Measurements from ENCODE around the gene TNFRSF21. TPM values are rescaled to one million over a fixed set of nuclear protein-coding genes. Genes with fewer than 3 reads are reported as not detected.

Gene TNFRSF21
- total RNA-seq, 2 experiments from 2014 or later, result 28.1 to 36.5 TPM

DNA sequence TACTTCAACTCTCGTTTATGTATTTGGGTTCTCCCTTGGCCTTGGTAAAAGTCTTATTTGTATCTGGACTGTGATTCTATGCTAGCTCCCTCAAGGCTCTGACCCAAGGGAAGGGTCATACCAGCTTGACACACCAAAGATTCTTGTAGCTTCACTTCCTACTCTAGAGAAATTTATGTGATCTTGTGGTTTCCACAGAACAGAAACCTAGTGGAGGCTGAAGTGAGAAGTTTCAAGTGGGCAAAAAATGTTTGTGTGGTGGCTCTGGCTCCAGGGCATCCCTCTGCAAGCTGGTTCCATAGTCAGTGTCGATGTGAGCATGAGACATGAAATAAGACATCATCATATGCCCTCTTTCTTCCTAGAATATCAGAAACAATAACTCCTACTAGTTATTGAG is 48.1 kb upstream of the TNFRSF21 start:
- ChIA-PET POLR2A (interaction anchor here (0.6 to 4.7 kb wide), 15 partner anchors 10 to 135 kb away, joined by 3 to 28 read pairs (median 3); partner anchors contain the start of gene CD2AP), CTCF (ENCODE audit: unreplicated experiment) (interaction anchor here (1.1 to 1.7 kb wide), 3 partner anchors 10 to 260 kb away, joined by 3 to 5 read pairs (median 4); no protein-coding TSS in a partner anchor)
- peak; percentile 59 for DNase-seq (ENCODE audit: low spot score)
- H3K27ac ChIP-seq (ENCODE audit: low read depth, low read length, poor library complexity, severe bottlenecking), result peak overlapping the region; percentile 98
- no TSS peak for BruUV-seq (replicated peaks)
- no peak for TF ChIP-seq EZH2phosphoT487 (IDR thresholded peaks at IDR 0.05; ENCODE audit: borderline replicate concordance, low read depth, low read length)
- no peak for TF ChIP-seq CTCF (conservative IDR thresholded peaks at IDR 0.05; ENCODE audit: low read length)
- H3K9me2 ChIP-seq (ENCODE audit: insufficient read depth, low read length), result no peaks in the 10 kb centered on the region
- peak overlapping the region; percentile 66 for H3K4me2 ChIP-seq (ENCODE audit: low read length)
- H2AFZ ChIP-seq (ENCODE audit: low read length), result peak overlapping the region; percentile 85
- no peaks in the 10 kb centered on the region for H4K20me1 ChIP-seq (ENCODE audit: insufficient read depth, low read length)
- no peaks in the 10 kb centered on the region for H3K79me2 ChIP-seq (ENCODE audit: insufficient read depth, low read depth, low read length)
- peak overlapping the region; percentile 7 for H3K4me3 ChIP-seq (ENCODE audit: low read depth, low read length, poor library complexity, severe bottlenecking)
- intact Hi-C loops (cut with micrococcal nuclease; ENCODE audit: unreplicated experiment), result loop anchor here (10.0 kb wide), 1 partner anchor 723 kb away; no protein-coding TSS in a partner anchor
- H3K36me3 ChIP-seq (ENCODE audit: insufficient read depth, low read length), result no peaks in the 10 kb centered on the region; the same call in 1 of the 2 replicates
- H3K4me1 ChIP-seq (ENCODE audit: insufficient read depth, low read length, poor library complexity, severe bottlenecking), result peaks cover 78% of the 10 kb centered on the region
- no peaks in the 10 kb centered on the region for H3K9me3 ChIP-seq (ENCODE audit: low read length)

- Histone ChIP-seq H3K9me2 (ENCODE audit: insufficient read depth, low read length) (no peaks in the 10 kb centered on the region), H3K9me3 (ENCODE audit: low read length) (no peaks in the 10 kb centered on the region; the same call in 1 of the 2 replicates), H3K36me3 (ENCODE audit: insufficient read depth, low read length) (peaks cover 3% of the 10 kb centered on the region; the same call in 1 of the 2 replicates), H2AFZ (ENCODE audit: low read length) (peak overlapping the region; percentile 44; the same call in 1 of the 2 replicates), H3K4me2 (ENCODE audit: low read length) (no peak overlapping the region), H3K4me3 (ENCODE audit: low read depth, low read length, poor library complexity, severe bottlenecking) (no peak overlapping the region), H3K79me2 (ENCODE audit: insufficient read depth, low read depth, low read length) (no peaks in the 10 kb centered on the region), H4K20me1 (ENCODE audit: insufficient read depth, low read length) (no peaks in the 10 kb centered on the region), H3K27ac (ENCODE audit: low read depth, low read length, poor library complexity, severe bottlenecking) (no peak overlapping the region), H3K4me1 (ENCODE audit: insufficient read depth, low read length, poor library complexity, severe bottlenecking) (peaks cover 55% of the 10 kb centered on the region)
- no peak for DNase-seq (ENCODE audit: low spot score)
- ChIA-PET CTCF (ENCODE audit: unreplicated experiment) (interaction anchor here (1.6 kb wide), 1 partner anchor 19 kb away, joined by 4 read pairs; no protein-coding TSS in a partner anchor), POLR2A (interaction anchor here (0.5 to 4.7 kb wide), 10 partner anchors 8 to 1513 kb away, joined by 3 to 28 read pairs (median 5); no protein-coding TSS in a partner anchor)
- no TSS peak for BruUV-seq (replicated peaks)
- intact Hi-C loops (cut with micrococcal nuclease; ENCODE audit: unreplicated experiment), result loop anchor here (10.0 kb wide), 1 partner anchor 721 kb away; no protein-coding TSS in a partner anchor
- no peak for TF ChIP-seq EZH2phosphoT487 (IDR thresholded peaks at IDR 0.05; ENCODE audit: borderline replicate concordance, low read depth, low read length)
- TF ChIP-seq CTCF (conservative IDR thresholded peaks at IDR 0.05; ENCODE audit: low read length), result 0 out of 2 replicates have a peak, but pooled peaks have one; percentile 6
These were observed 45.8 kb upstream of the TNFRSF21 start for GRCh38 chr6:47355496-47355895.

DNA sequence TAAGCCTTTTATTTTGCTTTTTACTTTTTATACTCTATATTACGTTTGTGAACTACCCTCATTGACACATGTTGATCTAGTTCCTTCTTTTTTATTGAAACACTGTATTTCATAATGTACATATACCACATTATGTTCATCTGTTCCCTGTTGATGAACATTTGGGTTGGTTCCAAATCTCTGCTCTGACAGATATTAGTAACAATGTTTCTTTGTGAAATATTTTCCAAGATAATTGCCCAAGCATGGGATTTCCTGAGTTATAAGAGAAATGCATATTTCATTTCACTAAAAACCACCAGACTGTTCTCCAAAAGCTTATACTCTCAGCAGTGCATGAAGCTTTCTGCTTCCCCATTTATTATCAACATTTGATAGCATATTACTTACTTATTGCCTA is 44.2 kb upstream of the TNFRSF21 start:
- Histone ChIP-seq H4K20me1 (ENCODE audit: insufficient read depth, low read length) (no peaks in the 10 kb centered on the region), H3K4me2 (ENCODE audit: low read length) (no peak overlapping the region), H3K9me3 (ENCODE audit: low read length) (no peaks in the 10 kb centered on the region; the same call in 1 of the 2 replicates), H3K79me2 (ENCODE audit: insufficient read depth, low read depth, low read length) (no peaks in the 10 kb centered on the region), H3K27ac (ENCODE audit: low read depth, low read length, poor library complexity, severe bottlenecking) (no peak overlapping the region), H3K4me1 (ENCODE audit: insufficient read depth, low read length, poor library complexity, severe bottlenecking) (peaks cover 38% of the 10 kb centered on the region), H3K9me2 (ENCODE audit: insufficient read depth, low read length) (no peaks in the 10 kb centered on the region), H3K4me3 (ENCODE audit: low read depth, low read length, poor library complexity, severe bottlenecking) (no peak overlapping the region), H2AFZ (ENCODE audit: low read length) (no peak overlapping the region; the same call in 1 of the 2 replicates), H3K36me3 (ENCODE audit: insufficient read depth, low read length) (peaks cover 3% of the 10 kb centered on the region; the same call in 1 of the 2 replicates)
- POLR2A ChIA-PET, result interaction anchor here (0.5 to 3.3 kb wide), 5 partner anchors 9 to 123 kb away, joined by 5 to 18 read pairs (median 5); no protein-coding TSS in a partner anchor
- CTCF ChIA-PET (ENCODE audit: unreplicated experiment), result no interaction called here
- TF ChIP-seq EZH2phosphoT487 (IDR thresholded peaks at IDR 0.05; ENCODE audit: borderline replicate concordance, low read depth, low read length), result no peak
- TF ChIP-seq CTCF (conservative IDR thresholded peaks at IDR 0.05; ENCODE audit: low read length), result no peak
- intact Hi-C loops (cut with micrococcal nuclease; ENCODE audit: unreplicated experiment), result loop anchor here (10.0 kb wide), 1 partner anchor 719 kb away; no protein-coding TSS in a partner anchor
- BruUV-seq (replicated peaks), result no TSS peak
- no peak for DNase-seq (ENCODE audit: low spot score)
